Heart left ventricle (tissue), 13 donors: ENCODE data around the gene ABHD14A.

ENCODE experiments used
- POLR2A ChIP-seq, 2 donors: fragments of 450-650 bp; IDR thresholded peaks; one replicate each; pipeline ENCODE4 v1.6.1; 2017; ENCODE audit warnings: antibody characterized with exemption in 2 of 2, mild to moderate bottlenecking in 2 of 2, moderate library complexity in 2 of 2
- TF ChIP-seq, protein P1 (sequence below), 12 donors: fragments of 200-600 bp; sonication (generic) in 4 of 12; IDR thresholded peaks; one replicate each; pipeline versions ENCODE4 v1.5.0 to v1.8.0; 2018 to 2022; ENCODE audit warnings: antibody characterized with exemption in 12 of 12, mild to moderate bottlenecking in 5 of 12
- donor health status: ischemic (EF 13 %, LVEDD 7.1; RV severe dilation, severe dysfunction).
- donor health status: DM: no; HTN: yes; CAD: no.
- donor health status: DM: no; HTN: no; CAD: no.
- donor health status: ischemic (EF 25% LVEDD 6.9; RV normal size, moderate dysfunction).
- donor health status: ischemic (EF 25% LVEDD 5.7; RV mildly dilated, moderate dysfunction).
- donor health status: ischemic (EF 35%, LVEDD 5.7; RV mildly dilated, moderate dysfunction).
- donor health status: nonischemic (EF 11% LVEDD 7.7; RV severe dilation, severe dysfunction).
- donor health status: DM: yes; HTN: yes; CAD: no.
- donor health status: PGD.
- donor health status: ischemic (EF 29% LVEDD 5.4; RV normal size, mild dysfunction).
- donor health status: nonischemic (EF 23%, LVEDD 6.1; RV moderate dilation, normal function).

DNA sequence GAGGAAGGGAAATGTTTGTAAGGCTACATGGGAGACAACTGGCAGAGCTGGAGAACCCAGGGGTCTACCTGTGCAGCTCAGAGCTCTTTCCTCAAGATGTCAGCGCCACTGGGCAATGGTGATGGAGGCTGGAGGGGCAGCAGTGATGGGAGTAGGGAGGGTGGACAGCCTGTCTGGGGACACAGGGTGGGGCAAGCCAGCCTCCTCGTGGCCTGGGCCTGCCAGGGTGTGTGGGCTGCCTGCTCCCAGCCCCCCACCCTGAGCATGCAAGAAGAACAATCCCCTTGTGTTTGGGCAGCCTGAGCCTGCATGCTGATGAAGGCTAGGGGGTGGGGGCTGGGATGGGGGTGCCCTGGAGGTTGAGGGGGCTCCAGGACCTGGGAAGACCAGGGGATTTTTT lies 8.8 kb upstream of the ABHD14A start:
- TF ChIP-seq POLR2A (IDR thresholded peaks at IDR 0.05): no peak
- TF ChIP-seq, protein P1, sequence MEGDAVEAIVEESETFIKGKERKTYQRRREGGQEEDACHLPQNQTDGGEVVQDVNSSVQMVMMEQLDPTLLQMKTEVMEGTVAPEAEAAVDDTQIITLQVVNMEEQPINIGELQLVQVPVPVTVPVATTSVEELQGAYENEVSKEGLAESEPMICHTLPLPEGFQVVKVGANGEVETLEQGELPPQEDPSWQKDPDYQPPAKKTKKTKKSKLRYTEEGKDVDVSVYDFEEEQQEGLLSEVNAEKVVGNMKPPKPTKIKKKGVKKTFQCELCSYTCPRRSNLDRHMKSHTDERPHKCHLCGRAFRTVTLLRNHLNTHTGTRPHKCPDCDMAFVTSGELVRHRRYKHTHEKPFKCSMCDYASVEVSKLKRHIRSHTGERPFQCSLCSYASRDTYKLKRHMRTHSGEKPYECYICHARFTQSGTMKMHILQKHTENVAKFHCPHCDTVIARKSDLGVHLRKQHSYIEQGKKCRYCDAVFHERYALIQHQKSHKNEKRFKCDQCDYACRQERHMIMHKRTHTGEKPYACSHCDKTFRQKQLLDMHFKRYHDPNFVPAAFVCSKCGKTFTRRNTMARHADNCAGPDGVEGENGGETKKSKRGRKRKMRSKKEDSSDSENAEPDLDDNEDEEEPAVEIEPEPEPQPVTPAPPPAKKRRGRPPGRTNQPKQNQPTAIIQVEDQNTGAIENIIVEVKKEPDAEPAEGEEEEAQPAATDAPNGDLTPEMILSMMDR (IDR thresholded peaks at IDR 0.05): no peak
